Coronary artery (tissue), 2 donors: Measurements from ENCODE around the gene PSMG4.

Source experiments
- DNase-seq: peaks from one replicate; pipeline ENCODE4 v3.0.0-alpha.2; 2017; ENCODE audit warnings: low spot score
- H3K27ac ChIP-seq, 2 donors: fragments of 200-600 bp; sonication (generic); one replicate each; pipeline ENCODE4 v1.5.1; 2016 to 2019
- H3K4me3 ChIP-seq: fragments of 200-600 bp; sonication (generic); 2 replicates; pipeline ENCODE4 v1.5.1; 2016; ENCODE audit warnings: mild to moderate bottlenecking, moderate library complexity
- CTCF ChIP-seq: fragments of 200-600 bp; sonication (generic); IDR thresholded peaks from one replicate; pipeline ENCODE4 v1.5.1; 2019; ENCODE audit warnings: antibody characterized with exemption

The PSMG4 gene

GRCh38 chr6:3214898-3215297 lies 43.8 kb upstream of the PSMG4 start:
- no peak overlapping the region for H3K4me3 ChIP-seq
- TF ChIP-seq CTCF: no peak
- no peak overlapping the region for H3K27ac ChIP-seq
- no peak for DNase-seq

- Histone ChIP-seq H3K4me3 (no peak overlapping the region), H3K27ac (no peak overlapping the region)
- no peak for TF ChIP-seq CTCF
- DNase-seq: no peak
Measured at GRCh38 chr6:3217286-3217685, 41.5 kb upstream of the PSMG4 start.

GRCh38 chr6:3218266-3218665 lies 40.5 kb upstream of the PSMG4 start:
- no peak for TF ChIP-seq CTCF
- no peak for DNase-seq
- Histone ChIP-seq H3K4me3 (no peak overlapping the region), H3K27ac (no peak overlapping the region)

- Histone ChIP-seq H3K27ac (no peak overlapping the region), H3K4me3 (no peak overlapping the region)
- DNase-seq: no peak
- no peak for TF ChIP-seq CTCF
Measured at GRCh38 chr6:3220366-3220765, 38.4 kb upstream of the PSMG4 start.

- Histone ChIP-seq H3K4me3 (no peak overlapping the region), H3K27ac (no peak overlapping the region)
- no peak for DNase-seq
- no peak for TF ChIP-seq CTCF
Measured at GRCh38 chr6:3221578-3221977, 37.2 kb upstream of the PSMG4 start.

- Histone ChIP-seq H3K4me3 (no peak overlapping the region), H3K27ac (no peak overlapping the region)
- DNase-seq: no peak
- TF ChIP-seq CTCF: no peak
Measured at GRCh38 chr6:3222506-3223038, 36.2 kb upstream of the PSMG4 start.

GRCh38 chr6:3226042-3226441 lies 32.7 kb upstream of the PSMG4 start:
- Histone ChIP-seq H3K27ac (no peak overlapping the region), H3K4me3 (no peak overlapping the region)
- TF ChIP-seq CTCF: no peak
- no peak for DNase-seq
